Purkinje cell (primary cell): ENCODE measurements around the gene H19. TPM values are rescaled to one million over a fixed set of nuclear protein-coding genes. Genes with fewer than 3 reads are reported as not detected.

Source experiments
- polyA plus RNA-seq: library from polyadenylated mRNA; unstranded; fragments of >200 nt; fragmentation: Nextera tagmentation; gene quantifications from 2 replicates; pipeline ENCODE4 v1.2.1, GENCODE V29; 2014

Gene H19
- not detected in 2 replicates for polyA plus RNA-seq

GRCh38 chr11:1997755-1998154 is at the start of gene H19:
Gene H19 (minus strand): TSS chr11:1997842.

GRCh38 chr11:1946812-1947484 is 50.7 kb downstream of the H19 start, which contains the start of gene MRPL23:
Gene MRPL23 (plus strand): TSS chr11:1947332. CDS start chr11:1947363, 31 bp downstream.

Other genes starting within 250 kb of the H19 start
- gene IFITM10, start 247.2 kb downstream of the H19 start, polyA plus RNA-seq: 0.83 TPM in 1 of 2 replicates, not detected in the other
- 12.6 and 26.0 TPM in 2 replicates for gene CTSD, start 233.9 kb downstream of the H19 start, polyA plus RNA-seq
- gene SYT8, start 162.9 kb downstream of the H19 start, polyA plus RNA-seq: not detected in 2 replicates
- gene TNNI2, start 158.9 kb downstream of the H19 start, polyA plus RNA-seq: not detected in 2 replicates
- 1.7 and 6.2 TPM in 2 replicates for gene LSP1, start 144.8 kb downstream of the H19 start, polyA plus RNA-seq
- gene PRR33, start 105.9 kb downstream of the H19 start, polyA plus RNA-seq: not detected in 2 replicates
- gene TNNT3, start 78.1 kb downstream of the H19 start, polyA plus RNA-seq: not detected in 2 replicates
- gene MRPL23, start 50.5 kb downstream of the H19 start, polyA plus RNA-seq: 2.4 and 4.5 TPM in 2 replicates
- 0.14 TPM in 1 of 2 replicates, not detected in the other for gene IGF2, start 141.5 kb upstream of the H19 start, polyA plus RNA-seq
- gene INS, start 163.4 kb upstream of the H19 start, polyA plus RNA-seq: not detected in 2 replicates
- gene TH, start 174.0 kb upstream of the H19 start, polyA plus RNA-seq: not detected in 2 replicates